ENCODE results near the gene EPOP.

Gene EPOP

DNA sequence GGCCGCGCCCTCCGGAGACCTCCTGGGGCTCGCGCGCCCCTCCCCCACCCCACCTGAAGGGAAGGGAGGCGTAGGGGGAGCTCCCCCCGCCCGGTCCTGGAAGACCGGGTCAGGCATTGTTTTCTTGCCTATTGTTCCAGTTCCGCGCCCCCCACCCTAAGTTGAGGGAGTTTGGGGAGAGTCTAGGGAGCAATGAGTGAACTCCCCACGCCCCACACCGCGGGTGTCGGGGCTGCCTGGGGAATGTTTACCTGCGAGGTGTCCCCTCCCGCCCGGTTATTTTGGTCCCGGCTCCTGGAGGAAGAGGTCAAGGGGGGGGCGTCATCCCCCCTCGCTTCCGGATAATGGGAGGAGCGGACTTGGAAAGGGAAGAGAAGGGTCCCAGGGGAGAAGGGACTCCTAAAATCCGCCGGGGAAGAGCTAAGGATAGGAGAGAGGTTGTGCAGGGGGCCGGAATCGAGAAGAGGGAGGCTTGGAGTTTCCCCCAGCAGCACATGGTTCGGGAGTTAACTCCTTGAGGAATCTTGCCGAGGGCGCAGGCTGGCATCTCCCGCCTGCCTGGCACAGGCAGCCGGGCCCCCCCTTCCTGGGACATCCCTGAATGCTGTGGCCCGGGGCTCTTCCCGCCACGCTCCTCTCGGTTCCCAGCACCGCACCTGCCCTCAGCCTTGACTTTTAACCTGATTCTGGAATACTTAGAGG is 31.2 kb upstream of the EPOP start:
- peak; percentile 70 for DNase-seq

DNA sequence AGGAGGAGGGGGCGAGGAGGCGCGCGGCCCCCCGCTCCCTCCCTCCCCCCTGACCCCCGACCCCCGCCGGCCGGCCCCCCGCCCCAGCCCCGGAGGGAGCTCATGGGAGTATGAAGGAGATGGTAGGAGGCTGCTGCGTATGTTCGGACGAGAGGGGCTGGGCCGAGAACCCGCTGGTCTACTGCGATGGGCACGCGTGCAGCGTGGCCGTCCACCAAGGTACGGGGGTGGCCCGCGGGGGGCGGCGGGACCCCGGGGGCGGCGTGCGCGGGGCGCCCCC is 30.7 kb upstream of the EPOP start:
- DNase-seq: peak; percentile 63

DNA sequence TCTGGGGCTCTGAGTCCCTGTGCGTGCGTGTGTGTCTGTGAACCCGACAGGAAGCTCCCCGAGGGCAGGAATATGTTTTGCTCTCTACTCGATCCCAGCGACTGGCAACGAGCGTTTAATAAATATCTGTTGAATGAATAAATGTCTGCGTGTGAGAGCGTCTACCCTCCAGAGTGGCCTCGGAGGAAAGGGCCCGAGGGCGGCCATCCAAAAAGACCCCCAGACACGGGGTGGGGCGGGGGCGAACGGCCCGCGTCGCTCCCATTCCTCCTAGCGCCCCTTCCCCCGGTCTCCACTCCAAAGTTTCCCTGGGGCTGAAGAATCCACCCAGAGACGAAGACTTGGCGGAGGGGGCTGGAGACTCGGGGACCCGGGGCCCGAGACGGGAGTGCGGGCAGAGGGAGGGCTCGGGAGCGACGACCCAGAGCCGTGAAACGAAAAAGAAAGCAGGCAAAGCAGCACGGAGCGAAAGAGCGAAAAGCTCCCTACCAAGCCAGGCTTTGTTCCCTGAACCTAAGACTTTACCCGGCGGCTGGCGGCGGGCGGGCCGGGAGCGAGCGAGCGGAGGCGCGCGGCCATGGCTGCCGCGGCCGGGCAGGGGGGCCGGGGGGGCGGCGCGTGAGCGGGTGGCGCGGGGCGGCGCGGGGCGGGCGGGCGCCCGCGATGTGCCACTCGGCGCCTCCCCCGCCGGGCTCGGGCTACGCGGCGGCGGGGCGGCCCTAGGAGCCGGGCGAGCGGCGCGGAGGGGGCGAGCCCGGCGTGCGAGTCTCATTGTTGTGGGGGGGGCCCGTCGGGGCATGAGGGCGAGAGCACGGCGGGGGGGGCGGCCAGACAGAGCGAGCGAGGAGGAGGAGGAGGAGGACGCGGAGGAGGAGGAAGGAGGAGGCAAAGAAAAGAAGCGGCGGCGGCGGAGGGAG is 30.1 kb upstream of the EPOP start, which contains the start of gene MLLT6:
Gene MLLT6 (plus strand): TSS at position 668 of the 917 bp plus-strand sequence. CDS start 360 bp downstream, outside the sequence.
- DNase-seq: peak; percentile 88

DNA sequence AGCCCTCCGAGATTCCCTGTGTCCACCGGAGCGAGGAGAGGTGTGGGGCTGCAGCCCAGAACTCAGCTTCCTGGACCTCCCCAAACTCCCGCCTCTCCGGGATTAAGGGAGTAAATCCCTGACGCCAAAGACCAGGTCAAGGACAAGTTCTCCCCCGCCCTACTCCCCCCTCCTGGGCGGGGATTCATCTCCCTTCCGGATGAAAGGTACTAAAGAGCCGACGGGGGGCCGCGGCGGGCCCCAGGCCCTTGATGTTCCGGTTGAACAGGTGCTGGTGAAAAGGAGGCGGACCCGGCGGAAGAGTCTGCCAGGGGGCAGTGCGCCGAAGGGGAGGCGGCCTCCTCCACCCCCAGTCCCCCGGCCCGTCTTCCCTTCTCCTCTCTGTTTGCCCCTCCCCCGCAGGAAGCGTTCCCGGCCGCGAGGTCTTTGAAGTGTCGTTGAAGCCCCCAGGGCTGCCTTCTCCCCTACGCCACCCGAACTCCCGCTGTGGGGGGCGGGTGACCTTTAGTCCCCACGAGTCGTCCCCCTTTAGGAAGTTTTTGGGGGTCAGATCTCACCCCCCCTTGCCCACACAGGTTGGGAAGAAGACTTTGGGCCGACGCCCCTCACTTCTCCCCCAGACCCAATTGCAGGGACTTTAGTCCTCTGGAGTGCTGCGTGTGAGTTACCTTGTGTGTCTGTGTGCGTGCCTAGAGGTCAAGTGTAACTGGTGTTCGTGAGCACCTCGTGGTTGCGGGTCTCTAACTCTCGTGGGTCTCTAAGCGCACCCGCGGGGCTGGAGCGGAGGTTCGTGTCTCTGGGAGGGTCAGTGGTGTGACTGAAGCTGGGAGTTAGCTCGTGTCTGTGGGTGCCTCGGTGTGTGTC is 29.2 kb upstream of the EPOP start:
- DNase-seq: peak; percentile 70

DNA sequence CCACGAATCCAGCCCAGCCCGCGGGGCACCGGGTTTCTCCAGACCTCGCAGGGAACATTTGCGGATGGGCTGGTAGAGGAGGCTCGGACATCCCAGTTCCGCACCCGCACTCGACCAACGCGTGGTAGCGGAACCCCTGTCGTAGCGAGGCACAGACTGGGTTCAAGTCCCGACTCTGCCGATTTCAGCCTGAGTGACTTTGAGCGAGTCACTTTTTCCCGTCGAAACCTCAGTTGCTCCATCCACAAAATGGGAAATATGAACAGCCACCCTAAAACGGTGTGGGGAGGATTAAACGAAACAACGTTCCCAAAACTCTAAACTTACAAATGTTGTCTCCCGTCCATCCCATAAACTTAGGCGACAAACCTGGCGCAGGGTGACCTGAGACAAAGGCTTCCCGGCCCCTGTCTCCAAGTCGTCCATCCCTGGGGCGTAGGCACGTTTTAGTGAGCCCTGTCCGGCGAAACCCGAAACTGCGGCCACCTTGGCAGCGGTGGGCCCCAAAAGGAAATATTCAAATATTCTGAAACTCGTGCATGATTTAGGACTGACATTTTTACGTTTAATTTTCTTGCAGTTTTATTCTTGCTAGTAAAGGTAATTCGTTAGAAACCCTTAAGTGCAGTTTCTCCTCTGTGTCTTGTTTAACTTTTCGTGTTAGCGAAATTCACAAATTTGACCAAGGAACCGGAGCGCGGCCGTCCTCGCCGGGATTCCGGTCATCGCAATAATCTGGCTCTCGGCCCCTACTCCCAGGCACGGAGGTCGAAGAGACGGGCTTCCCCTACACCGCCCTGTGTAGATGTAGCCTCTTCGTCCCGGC is 28.4 kb upstream of the EPOP start:
- DNase-seq: no peak

DNA sequence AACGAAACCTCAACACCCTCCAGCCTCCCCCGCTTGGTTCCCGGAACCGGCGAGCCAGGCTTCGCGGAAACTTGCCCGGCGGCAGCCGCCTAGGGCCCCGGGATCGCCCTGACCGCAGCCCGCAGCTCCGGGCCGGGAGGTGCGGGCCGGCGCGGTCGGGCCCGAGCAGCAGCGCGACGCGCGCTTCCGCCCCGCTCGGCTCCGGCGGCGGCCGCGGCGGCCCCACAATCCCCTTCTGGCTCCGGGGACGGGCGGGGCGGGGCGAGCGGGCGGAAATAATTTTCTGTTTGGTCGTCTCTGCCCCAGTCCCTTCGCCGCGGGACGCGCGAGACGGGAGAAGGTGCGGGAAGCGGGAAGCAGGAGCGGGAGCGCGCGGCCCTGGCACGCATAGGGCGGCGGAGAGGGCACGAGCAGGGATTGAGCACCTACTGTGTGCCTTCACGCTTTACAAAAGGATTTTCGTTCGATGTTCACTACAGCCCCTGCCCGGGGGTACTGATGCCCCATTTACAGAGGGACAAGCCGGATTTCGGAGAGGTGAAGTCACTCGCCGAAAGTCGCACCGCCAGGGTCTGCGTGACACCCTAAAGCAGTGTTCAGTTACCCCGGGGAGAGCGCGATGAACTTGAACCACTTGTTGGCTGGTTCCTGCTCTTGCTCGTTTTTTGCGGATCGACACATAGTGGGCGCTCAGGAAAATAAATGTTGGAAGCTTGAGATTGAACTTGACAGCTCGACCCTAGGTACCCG is 27.6 kb upstream of the EPOP start:
- DNase-seq: peak; percentile 92

DNA sequence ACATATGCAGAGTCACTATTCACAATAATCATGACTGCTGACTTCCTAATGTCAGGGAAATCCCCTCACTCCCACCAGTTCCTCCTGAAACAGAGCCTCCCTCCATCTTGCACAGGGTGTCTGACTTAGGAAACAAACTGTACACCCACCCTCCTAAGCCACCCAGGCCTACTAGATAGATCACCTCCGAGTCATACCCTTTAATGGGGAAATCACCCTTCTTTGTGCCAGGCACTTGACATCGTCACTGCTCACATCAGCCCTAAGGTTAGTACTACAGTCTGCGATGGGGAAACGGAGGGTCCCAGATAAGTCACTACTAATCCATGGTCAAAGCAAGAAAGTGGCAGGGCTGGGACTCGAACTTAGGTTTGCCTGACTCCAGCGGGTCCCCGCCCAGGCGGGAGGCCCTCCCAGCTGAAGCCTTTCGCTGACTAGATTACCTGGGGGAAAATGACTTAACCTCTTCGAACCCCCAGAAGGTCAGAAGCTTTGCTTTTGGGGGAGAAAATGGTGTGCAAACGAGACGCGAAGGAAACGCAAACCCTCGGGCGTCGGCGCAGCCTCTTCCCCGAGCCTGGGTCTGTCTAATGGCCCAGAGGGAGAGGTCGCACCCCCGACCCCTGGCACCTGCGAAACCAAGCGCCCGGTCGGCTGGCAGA is 26.9 kb upstream of the EPOP start:
- DNase-seq: no peak

DNA sequence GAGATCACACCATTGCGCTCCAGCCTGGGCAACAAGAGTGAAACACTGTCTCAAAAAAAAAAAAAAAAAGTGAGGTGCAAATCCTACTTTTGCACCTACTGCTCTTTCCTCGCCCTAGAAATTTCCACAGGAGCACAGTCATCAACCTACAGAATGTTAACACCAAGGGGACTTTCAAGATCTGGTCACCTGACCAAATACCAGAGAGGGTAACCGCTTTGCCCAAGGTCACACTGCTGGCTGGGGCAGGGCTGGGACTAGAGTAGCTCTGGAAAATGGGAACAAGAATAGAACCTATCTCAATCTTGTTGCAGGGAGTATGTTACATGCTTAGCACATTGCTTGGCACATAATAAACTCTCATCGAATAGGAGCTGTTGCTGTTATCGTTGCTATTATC is 24.0 kb upstream of the EPOP start:
- no peak for DNase-seq

DNA sequence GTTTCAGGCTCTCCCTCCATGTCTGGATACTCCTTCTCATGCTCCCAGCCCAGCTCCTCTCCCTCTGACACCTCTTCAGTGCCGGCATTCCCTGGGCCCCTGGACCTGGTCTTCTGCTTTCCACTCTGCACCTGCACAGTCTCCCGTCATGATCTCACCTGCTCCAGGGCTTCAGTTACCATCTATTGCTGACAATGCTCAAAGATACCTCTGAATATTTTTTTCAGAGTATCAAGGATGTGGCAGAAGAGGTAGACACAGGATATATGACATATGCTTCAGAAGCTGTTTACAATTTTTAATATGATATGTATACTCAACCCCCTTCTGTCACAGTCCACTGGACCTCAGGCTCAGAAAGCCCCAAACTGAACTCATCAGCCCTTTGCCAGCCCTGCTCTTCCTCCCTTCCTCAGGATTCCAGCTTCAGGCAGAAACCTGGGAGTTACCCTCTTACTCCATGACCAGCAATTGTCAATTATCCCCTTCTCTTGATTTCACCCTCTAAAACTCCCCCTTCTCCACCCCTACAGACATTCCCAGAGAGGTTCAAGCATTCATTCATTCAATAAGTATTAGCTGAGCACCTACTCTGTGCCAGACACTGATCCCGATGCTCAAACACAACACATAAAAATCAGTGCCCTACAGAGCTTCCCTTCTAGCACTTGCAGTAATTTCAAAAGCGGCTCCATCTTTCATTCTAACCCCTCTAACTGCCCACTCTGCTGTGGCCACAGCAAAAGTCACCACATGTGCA is 22.5 kb upstream of the EPOP start:
- DNase-seq: no peak

DNA sequence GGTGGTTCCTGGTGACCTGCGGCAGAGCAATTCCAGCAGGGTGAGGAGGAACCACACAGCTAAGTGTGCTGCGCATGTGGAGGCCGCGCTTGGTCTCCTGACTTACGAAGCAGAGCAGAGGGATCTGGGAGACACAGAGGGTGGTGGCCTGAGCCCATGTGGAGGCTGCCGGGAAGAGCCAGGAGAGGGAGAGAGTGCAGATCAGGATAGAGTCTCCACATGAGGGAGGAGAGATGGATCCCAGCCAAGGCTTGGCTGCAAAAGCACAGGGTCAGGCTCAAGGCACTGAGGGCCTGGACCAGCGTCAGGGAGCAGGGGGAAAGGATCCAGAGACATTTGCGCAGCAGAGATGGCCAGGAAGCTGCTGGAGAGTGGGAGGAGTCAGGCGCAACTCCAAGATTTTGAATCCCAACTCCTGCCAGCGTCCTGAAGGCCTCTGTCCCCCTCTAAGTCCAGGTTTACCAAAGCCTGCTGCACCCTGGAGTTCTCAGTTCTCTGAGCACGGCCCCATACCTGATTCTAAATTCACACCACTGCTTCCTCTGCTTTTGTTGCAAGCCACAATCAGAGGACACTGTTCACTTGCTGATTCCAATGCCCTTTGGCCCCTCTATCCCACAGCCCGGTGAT is 19.1 kb upstream of the EPOP start:
- DNase-seq: peak; percentile 89

DNA sequence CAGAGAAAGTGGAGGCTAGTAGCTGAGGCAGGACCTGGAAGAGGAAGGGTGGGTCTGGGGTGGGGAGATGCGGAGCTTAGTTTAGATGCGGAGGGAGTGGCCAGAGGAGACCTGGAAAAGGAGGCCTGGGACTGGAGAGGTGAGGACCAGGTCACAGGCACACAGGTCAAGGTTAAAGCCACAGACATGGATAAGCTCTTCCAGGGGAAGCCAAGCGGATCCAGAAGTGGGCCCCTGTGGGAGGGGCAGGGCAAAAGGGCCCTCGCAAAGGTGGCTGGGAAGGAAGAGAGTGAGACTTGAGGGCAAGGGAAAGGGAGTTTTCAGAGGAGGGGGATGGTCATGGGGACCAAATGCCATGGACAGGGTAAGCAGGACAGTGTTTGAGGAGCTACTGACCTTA is 16.4 kb upstream of the EPOP start:
- no peak for DNase-seq

DNA sequence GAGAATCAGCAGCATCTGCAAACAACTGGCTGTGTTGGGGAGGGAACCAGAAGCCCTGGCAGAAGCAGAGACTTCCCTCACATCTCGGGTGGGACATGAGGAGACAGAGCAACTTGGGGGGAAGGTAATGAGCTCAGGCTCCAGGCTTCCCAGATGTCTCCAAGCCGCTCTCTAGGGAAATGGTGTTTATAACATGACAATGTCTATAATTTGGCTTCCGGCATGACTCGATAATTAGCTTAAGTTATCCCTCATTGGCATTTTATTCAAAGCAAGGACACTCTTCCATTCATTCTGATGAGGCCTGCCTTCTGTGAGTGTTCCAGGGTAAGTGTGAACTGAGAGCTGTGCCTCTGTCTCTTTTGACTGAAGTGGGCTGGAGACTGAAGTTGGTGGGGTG is 15.6 kb upstream of the EPOP start:
- DNase-seq: no peak

DNA sequence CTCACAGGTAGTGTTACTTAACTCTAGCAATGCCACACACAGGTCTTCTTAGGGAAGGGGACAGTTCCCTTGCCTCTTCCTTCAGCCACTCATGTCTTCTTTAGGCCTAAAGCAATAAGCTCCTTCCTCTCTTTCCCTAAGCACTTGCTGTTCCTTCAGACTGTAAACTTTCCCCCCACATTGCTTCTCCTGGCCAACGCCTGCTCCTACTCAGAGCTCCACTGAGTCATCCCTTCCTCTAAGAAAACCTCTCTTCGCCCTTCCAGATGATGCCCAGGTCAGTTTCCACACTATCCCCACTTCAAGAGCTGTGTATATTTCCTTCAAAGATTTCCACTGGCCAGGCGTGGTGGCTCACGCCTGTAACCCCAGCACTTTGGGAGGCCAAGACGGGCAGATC is 12.5 kb upstream of the EPOP start:
- no peak for DNase-seq

DNA sequence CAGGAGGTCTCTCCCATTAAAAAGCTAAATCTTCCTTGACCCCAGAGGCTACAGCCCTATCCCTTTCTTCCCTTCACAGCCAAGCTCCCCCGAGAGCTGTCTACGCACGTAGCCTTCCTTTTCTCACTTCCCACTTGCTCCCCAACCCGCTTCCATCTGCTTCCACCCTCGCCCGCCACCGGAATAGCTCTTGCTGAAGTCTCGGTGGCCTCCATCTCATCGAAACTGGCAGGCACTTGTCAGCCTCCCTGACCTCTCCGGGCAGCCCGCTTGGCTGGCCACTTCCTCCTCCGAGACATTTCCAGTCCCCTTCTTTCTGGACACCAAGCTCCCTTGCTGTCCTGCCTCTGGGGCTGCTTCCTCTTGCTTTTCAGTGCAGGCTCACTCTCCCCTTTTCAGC is 10.7 kb upstream of the EPOP start:
- no peak for DNase-seq

DNA sequence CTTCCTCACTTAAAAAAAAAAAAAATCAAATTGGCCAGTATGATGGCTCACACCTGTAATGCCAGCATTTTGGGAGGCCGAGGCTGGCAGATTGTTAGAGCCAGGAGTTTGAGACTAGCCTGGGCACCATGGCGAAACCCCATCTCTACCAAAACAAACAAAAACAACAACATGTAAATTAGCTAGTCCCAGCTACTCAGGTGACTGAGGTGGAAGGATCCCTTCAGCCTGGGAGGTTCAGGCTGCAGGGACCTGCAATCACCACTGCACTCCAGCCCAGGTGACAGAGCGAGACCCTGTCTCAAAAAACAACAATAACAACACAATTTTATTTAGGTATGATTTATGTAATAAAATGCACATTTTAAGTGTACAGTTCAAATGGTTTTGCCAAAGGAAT is 6.3 kb upstream of the EPOP start:
- DNase-seq: no peak

DNA sequence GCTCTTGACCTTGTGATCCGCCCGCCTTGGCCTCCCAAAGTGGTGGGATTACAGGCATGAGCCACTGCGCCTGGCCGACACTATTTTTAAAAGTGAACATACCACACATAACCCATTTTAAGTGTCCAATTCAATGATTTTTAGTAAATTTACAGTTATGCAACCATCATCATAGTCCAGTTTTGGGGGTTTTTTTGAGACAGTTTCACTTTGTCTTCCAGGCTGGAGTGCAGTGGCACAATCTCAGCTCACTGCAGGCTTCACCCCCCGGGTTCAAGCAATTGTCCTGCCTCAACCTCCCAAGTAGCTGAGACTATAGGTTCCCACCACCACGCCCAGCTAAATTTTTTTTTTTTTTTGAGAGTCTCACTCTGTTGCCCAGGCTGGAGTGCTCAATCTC is 3.1 kb upstream of the EPOP start:
- DNase-seq: no peak

DNA sequence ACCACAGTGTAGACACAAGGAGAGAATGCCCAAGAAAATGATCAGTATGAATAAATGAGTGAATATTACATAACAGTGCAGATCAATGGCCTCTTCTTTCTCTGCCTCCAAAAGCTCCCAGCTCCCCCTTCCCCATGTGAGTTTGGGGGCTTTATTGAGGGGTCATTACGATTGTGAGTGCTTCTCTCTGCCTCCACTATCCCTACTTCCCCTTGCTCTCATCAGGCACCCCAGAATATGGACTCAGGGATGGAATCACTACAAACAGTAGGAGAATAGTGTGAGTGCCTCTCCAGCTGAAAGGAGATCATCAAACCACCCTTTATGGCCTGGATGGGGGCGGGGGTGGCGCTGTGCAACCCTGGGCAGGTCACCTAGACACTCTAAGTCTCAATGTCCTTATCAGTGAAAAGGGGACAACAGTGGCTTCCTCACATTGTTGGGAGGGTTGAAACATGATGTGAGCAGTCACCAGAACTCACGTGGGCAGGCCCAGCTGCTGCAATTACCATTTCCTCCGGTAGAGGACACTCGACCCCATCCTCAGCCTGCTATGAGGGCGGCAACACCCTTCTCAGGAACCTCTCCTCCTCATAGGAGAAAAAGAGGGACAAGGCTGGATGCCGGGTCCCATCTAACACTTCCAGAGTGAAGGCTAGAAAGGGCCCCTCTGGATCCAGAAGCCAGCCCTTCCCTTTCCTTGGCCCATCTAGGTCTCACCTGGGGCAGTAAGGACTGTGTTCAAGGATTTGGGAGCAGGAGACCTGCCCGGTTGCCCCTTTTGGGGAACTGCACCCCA is 2.1 kb upstream of the EPOP start:
- peak; percentile 83 for DNase-seq

DNA sequence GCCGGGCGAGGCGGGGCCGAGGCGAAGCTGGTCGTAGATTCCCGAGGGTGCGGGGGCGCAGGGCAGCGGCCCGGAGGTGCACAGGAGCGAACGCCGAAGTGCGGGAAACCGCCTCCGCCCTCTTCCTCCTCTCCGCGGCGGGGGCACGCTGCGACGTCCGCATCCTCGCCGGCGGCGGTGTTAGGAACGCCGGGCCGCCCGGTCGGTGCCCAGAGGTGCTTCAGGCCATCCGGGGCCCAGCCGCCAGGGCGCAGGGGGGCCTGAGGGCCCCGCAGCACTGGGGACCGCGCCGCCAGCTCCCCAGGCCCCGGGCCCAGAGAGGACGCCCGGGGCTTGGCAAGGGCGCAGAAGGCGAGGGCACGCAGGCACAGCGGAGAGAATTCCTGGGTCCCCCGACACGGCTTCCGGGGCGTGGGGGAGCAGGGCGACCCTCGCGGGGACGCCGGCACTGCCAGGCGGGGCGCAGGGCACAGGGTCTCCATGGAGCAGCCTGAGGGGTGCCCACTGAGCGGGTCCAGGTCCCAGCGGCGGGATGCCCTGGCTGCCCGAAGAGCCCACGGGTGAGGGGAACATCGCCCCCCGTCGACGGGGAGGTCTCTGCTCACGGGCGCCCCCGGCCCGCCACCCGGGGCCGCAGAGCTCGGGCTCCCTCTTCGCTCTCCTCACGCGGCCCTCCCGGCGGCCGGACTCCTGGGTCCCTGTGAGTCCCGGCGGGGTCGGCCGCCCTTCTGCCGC is 576 bp downstream of the EPOP start:
- DNase-seq: no peak

DNA sequence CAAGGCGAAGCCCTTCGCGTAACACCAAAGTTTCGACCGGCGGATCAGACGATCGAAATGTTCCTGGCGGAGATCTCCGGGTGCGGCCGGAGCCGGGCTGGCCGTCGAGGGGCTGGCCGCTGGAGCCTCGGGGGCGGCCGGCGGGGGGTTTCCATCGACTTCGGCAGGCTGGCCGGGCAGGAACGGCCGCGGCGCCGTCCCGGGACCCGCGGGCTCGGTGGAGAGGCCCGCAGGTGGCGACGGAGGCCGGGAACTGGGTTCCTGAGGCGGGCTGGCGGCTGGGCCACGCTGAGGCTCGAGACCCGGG is 1.1 kb downstream of the EPOP start:
- no peak for DNase-seq
